GM19438 (cell line): ENCODE measurements around the gene CD163.
"Not testable (repeated sequence)": the region's sequence is repeated elsewhere in the genome, so short reads cannot be mapped to it uniquely, and the experiment has no call there.

Source experiments
- ATAC-seq: cut with Tn5 transposase; IDR thresholded peaks from one replicate; pipeline ENCODE4 v1.9.1; 2021; ENCODE audit warnings: low read depth; ENCODE audit not compliant: unreplicated experiment

CD163 gene

GRCh38 chr12:7503686-7504415, at the start of gene CD163:
TSS of gene CD163 (minus strand) at chr12:7503777. CDS start at chr12:7503690, 87 bp downstream.
- ATAC-seq, result no peak

- ATAC-seq, result no peak
Measured at GRCh38 chr12:7542813-7543212, 39.2 kb upstream of the CD163 start.

- no peak for ATAC-seq
Measured at GRCh38 chr12:7542046-7542445, 38.5 kb upstream of the CD163 start.

- no peak for ATAC-seq
Measured at GRCh38 chr12:7514416-7514815, 10.8 kb upstream of the CD163 start.

- ATAC-seq, result no peak
Measured at GRCh38 chr12:7512553-7512952, 9.0 kb upstream of the CD163 start.

- ATAC-seq, result not testable (repeated sequence)
Measured at GRCh38 chr12:7509793-7510470, 6.4 kb upstream of the CD163 start.

- ATAC-seq, result no peak
Measured at GRCh38 chr12:7502612-7503011, 965 bp downstream of the CD163 start.

GRCh38 chr12:7501031-7501588, 2.5 kb downstream of the CD163 start:
- ATAC-seq, result no peak

GRCh38 chr12:7499636-7500035, 3.9 kb downstream of the CD163 start:
- ATAC-seq, result no peak

GRCh38 chr12:7498809-7499208, 4.8 kb downstream of the CD163 start:
- no peak for ATAC-seq

- no peak for ATAC-seq
Measured at GRCh38 chr12:7497661-7498060, 5.9 kb downstream of the CD163 start.

- ATAC-seq, result no peak
Measured at GRCh38 chr12:7496451-7496850, 7.1 kb downstream of the CD163 start.

GRCh38 chr12:7495136-7495535, 8.4 kb downstream of the CD163 start:
- no peak for ATAC-seq

GRCh38 chr12:7493006-7493405, 10.6 kb downstream of the CD163 start:
- ATAC-seq, result no peak

- ATAC-seq, result no peak
Measured at GRCh38 chr12:7486512-7486911, 17.1 kb downstream of the CD163 start.

GRCh38 chr12:7485095-7485494, 18.5 kb downstream of the CD163 start:
- ATAC-seq, result no peak

- no peak for ATAC-seq
Measured at GRCh38 chr12:7483343-7483742, 20.2 kb downstream of the CD163 start.

GRCh38 chr12:7479771-7480170, 23.8 kb downstream of the CD163 start:
- no peak for ATAC-seq

GRCh38 chr12:7472060-7472459, 31.5 kb downstream of the CD163 start:
- no peak for ATAC-seq

GRCh38 chr12:7460375-7461259, 43.0 kb downstream of the CD163 start:
- no peak for ATAC-seq

GRCh38 chr12:7459973-7460372, 43.6 kb downstream of the CD163 start:
- no peak for ATAC-seq
